ENCODE results near the gene THRA. TPM values are rescaled to one million over a fixed set of nuclear protein-coding genes. Genes with fewer than 3 reads are reported as not detected.

The THRA gene
- total and polyA plus RNA-seq, 9 of the 15 experiments (the other 6 are each of a cell fraction or from before 2014, with no cell fraction given), result 0.34 to 23.4 (median 12.7) TPM

DNA sequence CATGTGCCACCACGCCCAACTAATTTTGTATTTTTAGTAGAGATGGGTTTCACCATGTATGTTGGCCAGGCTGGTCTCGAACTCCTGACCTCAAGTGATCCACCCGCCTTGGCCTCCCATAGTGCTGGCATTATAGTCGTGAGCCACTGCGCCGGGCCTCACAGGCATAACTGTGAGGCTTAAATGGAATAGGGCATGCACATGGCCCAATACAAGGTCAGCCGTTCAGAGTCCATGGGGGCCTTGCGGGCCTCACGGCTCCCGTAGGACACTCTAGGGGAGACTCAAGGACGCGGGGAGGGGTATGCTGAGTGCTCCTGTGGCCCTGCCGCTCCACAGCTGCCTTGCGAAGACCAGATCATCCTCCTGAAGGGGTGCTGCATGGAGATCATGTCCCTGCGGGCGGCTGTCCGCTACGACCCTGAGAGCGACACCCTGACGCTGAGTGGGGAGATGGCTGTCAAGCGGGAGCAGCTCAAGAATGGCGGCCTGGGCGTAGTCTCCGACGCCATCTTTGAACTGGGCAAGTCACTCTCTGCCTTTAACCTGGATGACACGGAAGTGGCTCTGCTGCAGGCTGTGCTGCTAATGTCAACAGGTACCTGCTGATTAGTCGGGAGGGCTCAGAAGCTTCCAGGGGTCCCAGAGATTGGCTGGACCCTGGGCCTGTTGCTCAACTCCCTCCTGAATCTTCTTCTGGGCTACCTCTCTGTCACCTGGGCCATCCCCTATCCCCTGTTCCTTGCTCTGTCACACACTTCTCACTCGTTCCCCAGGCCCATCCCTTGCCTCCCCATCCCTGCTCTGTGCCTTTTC lies 25.3 kb downstream of the THRA start:
- Histone ChIP-seq H3K27ac (ENCODE audit: extremely low read depth, low read depth, low read length) (no peak overlapping the region), H4K20me1 (replicated peaks; ENCODE audit: control insufficient read depth, insufficient read depth, low read length) (no peaks in the 10 kb centered on the region), H3K4me2 (ENCODE audit: insufficient read depth, low read length) (no peak overlapping the region), H3K79me2 (ENCODE audit: control insufficient read depth, insufficient read depth, low read length) (no peaks in the 10 kb centered on the region), H3K4me3 (no peak overlapping the region), H3K9me3 (replicated peaks; ENCODE audit: control insufficient read depth, insufficient read depth, low read depth, low read length) (no peaks in the 10 kb centered on the region), H2AFZ (ENCODE audit: low read depth, low read length) (no peak overlapping the region), H3K9ac (ENCODE audit: insufficient read depth in 1 of 2, low read depth in 2 of 2, low read length in 2 of 2) (peak overlapping the region in 1 of 2 experiments; percentile 40; a peak in 1 of 4 replicates), H3K4me1 (replicated peaks in 1 of 2; ENCODE audit: control insufficient read depth in 2 of 2, insufficient read depth in 2 of 2, low read length in 2 of 2) (peaks cover 0 to 28% of the 10 kb centered on the region in 2 experiments; a peak in 2 of 5 replicates), H3K27me3 (ENCODE audit: control insufficient read depth in 2 of 2, insufficient read depth in 2 of 2, low read length in 2 of 2) (no peaks in the 10 kb centered on the region), H3K9me1 (ENCODE audit: control insufficient read depth, insufficient read depth, low read length) (no peaks in the 10 kb centered on the region), H3K36me3 (ENCODE audit: control insufficient read depth, insufficient read depth, low read length) (peaks cover 73% of the 10 kb centered on the region)
- CTCF ChIA-PET (ENCODE audit: low intra/inter-chr PET ratio), result no interaction called here
- 89% methylated on average over 27 of the region's 28 CpGs for WGBS (ENCODE audit: insufficient coverage, low coverage, missing lambda C conversion rate)
- FAIRE-seq, result no peak
- no peak for DNase-seq (ENCODE audit: extremely low read depth in 1 of 4, low spot score in 3 of 4)
- ATAC-seq, result no peak
- intact Hi-C loops (cut with micrococcal nuclease), result no loop called here
- TF ChIP-seq, protein P1, sequence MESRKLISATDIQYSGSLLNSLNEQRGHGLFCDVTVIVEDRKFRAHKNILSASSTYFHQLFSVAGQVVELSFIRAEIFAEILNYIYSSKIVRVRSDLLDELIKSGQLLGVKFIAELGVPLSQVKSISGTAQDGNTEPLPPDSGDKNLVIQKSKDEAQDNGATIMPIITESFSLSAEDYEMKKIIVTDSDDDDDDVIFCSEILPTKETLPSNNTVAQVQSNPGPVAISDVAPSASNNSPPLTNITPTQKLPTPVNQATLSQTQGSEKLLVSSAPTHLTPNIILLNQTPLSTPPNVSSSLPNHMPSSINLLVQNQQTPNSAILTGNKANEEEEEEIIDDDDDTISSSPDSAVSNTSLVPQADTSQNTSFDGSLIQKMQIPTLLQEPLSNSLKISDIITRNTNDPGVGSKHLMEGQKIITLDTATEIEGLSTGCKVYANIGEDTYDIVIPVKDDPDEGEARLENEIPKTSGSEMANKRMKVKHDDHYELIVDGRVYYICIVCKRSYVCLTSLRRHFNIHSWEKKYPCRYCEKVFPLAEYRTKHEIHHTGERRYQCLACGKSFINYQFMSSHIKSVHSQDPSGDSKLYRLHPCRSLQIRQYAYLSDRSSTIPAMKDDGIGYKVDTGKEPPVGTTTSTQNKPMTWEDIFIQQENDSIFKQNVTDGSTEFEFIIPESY (CRISPR knock-in tag; IDR thresholded peaks at IDR 0.05), result peak; percentile 69
- TF ChIP-seq YY1 (IDR thresholded peaks at IDR 0.05; ENCODE audit: borderline replicate concordance in 1 of 3, control insufficient read depth in 1 of 3, extremely low read depth in 1 of 3, insufficient read depth in 3 of 3, insufficient read length in 1 of 3, insufficient replicate concordance in 2 of 3, low read depth in 1 of 3, low read length in 2 of 3), result peak; percentile 48 to 89 (median 77)
- no peak for TF ChIP-seq KHSRP (IDR thresholded peaks at IDR 0.05)
- POLR2A ChIA-PET, result no interaction called here
- in situ Hi-C loops (cut with MboI), result no loop called here
- BruUV-seq (replicated peaks), result no TSS peak

All from K562 (cell line).